Upper lobe of left lung (tissue), 6 donors: ENCODE data around the gene BTAF1. TPM values are rescaled to one million over a fixed set of nuclear protein-coding genes. Genes with fewer than 3 reads are reported as not detected.

ENCODE experiments used
- ATAC-seq, 2 donors: fragments of 200-7000 bp; cut with Tn5 transposase; one replicate each; pipeline ENCODE4 v1.9.1; 2022; ENCODE audit warnings: mild to moderate bottlenecking in 2 of 2, moderate library complexity in 2 of 2; ENCODE audit not compliant: low FRiP score in 2 of 2
- DNase-seq, 2 donors: peaks; one replicate each; pipeline ENCODE4 v3.0.0-alpha.2; 2019 to 2020
- H3K27ac ChIP-seq, 4 donors: fragments of 200-600 bp; sonication (generic); one replicate each; pipeline ENCODE4 v1.5.1; 2016 to 2019
- H3K27me3 ChIP-seq, 4 donors: fragments of 200-600 bp; sonication (generic); one replicate each; pipeline ENCODE4 v1.5.1; 2017 to 2019
- H3K36me3 ChIP-seq, 4 donors: fragments of 200-600 bp; sonication (generic); one replicate each; pipeline ENCODE4 v1.5.1; 2016 to 2019
- H3K4me1 ChIP-seq, 4 donors: fragments of 200-600 bp; sonication (generic); one replicate each; pipeline ENCODE4 v1.5.1; 2018 to 2019
- H3K4me3 ChIP-seq, 4 donors: fragments of 200-600 bp; sonication (generic); one replicate each; pipeline ENCODE4 v1.5.1; 2017 to 2019; ENCODE audit warnings: mild to moderate bottlenecking in 2 of 4, moderate library complexity in 1 of 4
- H3K9me3 ChIP-seq, 4 donors: fragments of 200-600 bp; sonication (generic); one replicate each; pipeline ENCODE4 v1.5.1; 2018 to 2019
- EP300 ChIP-seq, 4 donors: sonication (generic); formaldehyde crosslinking; IDR thresholded peaks; one replicate each; pipeline ENCODE4 v1.5.1; 2017; ENCODE audit warnings: antibody characterized with exemption in 4 of 4, control low read depth in 2 of 4
- POLR2A ChIP-seq, 4 donors: fragments of 450-650 bp; IDR thresholded peaks; one replicate each; pipeline ENCODE4 v1.5.1; 2016 to 2017; ENCODE audit warnings: antibody characterized with exemption in 4 of 4, mild to moderate bottlenecking in 2 of 4
- POLR2AphosphoS5 ChIP-seq, 2 donors: sonication (generic); formaldehyde crosslinking; IDR thresholded peaks; one replicate each; pipeline ENCODE4 v1.5.1; 2017; ENCODE audit warnings: antibody characterized with exemption in 2 of 2
- WGBS, 2 donors: methylation state at CpG; one replicate each; pipeline ENCODE4 v1.1.5; 2017 to 2018; 5-methylcytosine and 5-hydroxymethylcytosine counted together
- total RNA-seq, 6 donors: library from RNA; depleted of rRNA in 4 of 6; stranded (reverse); fragments of >200 nt in 4 of 6; gene quantifications; one replicate each; pipeline versions ENCODE4 v1.1.0 to v1.2.1, GENCODE V29; 2016 to 2021
- TF ChIP-seq, protein P1 (sequence below), 6 experiments: fragments of 450-650 bp in 4 of 6; fragments of 200-600 bp in 2 of 6; sonication (generic) in 2 of 6; IDR thresholded peaks; one replicate each; pipeline ENCODE4 v1.5.1; 2016 to 2019; ENCODE audit warnings: antibody characterized with exemption in 6 of 6
- donor health status: DM: no; HTN: no; CAD: no; lungs with moderate emphysema.
- donor health status: DM: no; HTN: yes; CAD: no; lungs with severe emphysema.

Gene BTAF1
- total RNA-seq, 6 donors from 2014 or later, result 22.0 to 68.1 (median 32.9) TPM

DNA sequence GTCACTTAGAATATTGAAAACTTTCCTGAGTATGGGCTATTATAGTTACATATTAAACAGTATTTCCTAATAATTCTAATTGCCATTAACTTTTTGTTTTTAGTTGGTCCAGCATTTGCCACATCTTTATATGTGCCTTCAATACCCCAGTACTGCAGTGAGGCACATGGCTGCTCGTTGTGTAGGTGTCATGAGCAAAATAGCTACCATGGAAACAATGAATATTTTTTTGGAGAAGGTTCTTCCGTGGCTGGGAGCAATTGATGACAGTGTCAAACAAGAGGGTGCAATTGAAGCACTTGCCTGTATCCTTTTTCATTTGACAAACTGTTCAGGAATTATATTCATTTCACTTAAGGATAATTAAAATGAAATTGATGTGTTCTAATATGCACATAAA is 72.7 kb downstream of the BTAF1 start:
- TF ChIP-seq EP300 (IDR thresholded peaks at IDR 0.05), result no peak
- no peak for TF ChIP-seq POLR2A (IDR thresholded peaks at IDR 0.05)
- TF ChIP-seq, protein P1, sequence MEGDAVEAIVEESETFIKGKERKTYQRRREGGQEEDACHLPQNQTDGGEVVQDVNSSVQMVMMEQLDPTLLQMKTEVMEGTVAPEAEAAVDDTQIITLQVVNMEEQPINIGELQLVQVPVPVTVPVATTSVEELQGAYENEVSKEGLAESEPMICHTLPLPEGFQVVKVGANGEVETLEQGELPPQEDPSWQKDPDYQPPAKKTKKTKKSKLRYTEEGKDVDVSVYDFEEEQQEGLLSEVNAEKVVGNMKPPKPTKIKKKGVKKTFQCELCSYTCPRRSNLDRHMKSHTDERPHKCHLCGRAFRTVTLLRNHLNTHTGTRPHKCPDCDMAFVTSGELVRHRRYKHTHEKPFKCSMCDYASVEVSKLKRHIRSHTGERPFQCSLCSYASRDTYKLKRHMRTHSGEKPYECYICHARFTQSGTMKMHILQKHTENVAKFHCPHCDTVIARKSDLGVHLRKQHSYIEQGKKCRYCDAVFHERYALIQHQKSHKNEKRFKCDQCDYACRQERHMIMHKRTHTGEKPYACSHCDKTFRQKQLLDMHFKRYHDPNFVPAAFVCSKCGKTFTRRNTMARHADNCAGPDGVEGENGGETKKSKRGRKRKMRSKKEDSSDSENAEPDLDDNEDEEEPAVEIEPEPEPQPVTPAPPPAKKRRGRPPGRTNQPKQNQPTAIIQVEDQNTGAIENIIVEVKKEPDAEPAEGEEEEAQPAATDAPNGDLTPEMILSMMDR (IDR thresholded peaks at IDR 0.05), result no peak
- no peak for TF ChIP-seq POLR2AphosphoS5 (IDR thresholded peaks at IDR 0.05)
- peaks cover 3 to 84% (median 16%) of the 10 kb centered on the region in 4 donors for H3K36me3 ChIP-seq
- no peaks in the 10 kb centered on the region for H3K4me1 ChIP-seq
- ATAC-seq, result no peak
- H3K4me3 ChIP-seq, result no peak overlapping the region
- H3K27ac ChIP-seq, result no peak overlapping the region
- DNase-seq, result no peak
- no peaks in the 10 kb centered on the region for H3K27me3 ChIP-seq
- 54 to 70% methylated on average over 2 of the region's 2 CpGs for WGBS, 2 donors
- H3K9me3 ChIP-seq, result no peaks in the 10 kb centered on the region

DNA sequence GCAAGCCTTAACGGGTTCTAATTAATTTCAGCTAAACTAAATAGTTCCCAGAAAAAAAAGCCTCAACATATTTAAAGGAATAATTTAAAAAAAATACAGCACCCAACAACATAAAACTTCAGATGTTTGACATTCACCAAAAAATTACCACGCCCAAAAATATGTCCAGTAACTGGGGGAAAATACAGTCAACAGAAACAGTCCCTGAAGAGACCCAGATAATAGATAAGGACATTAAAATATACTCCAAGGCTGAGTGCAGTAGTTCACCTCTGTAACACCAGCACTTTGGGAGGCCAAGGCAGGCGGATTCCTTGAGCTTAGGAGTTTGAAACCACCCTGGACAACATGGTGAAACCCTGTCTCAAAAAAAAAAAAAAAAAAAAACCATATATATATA is 78.0 kb downstream of the BTAF1 start:
- TF ChIP-seq POLR2A (IDR thresholded peaks at IDR 0.05), result no peak
- TF ChIP-seq, protein P1 (IDR thresholded peaks at IDR 0.05), result no peak
- no peak for TF ChIP-seq POLR2AphosphoS5 (IDR thresholded peaks at IDR 0.05)
- TF ChIP-seq EP300 (IDR thresholded peaks at IDR 0.05), result no peak
- no peak overlapping the region for H3K4me3 ChIP-seq
- no peaks in the 10 kb centered on the region for H3K27me3 ChIP-seq
- H3K9me3 ChIP-seq, result no peaks in the 10 kb centered on the region
- H3K4me1 ChIP-seq, result no peaks in the 10 kb centered on the region
- H3K36me3 ChIP-seq, result peaks cover 3 to 56% (median 5%) of the 10 kb centered on the region in 4 donors
- ATAC-seq (no peak), DNase-seq (no peak)
- H3K27ac ChIP-seq, result no peak overlapping the region
- WGBS, 2 donors, result 99% methylated on average over 3 of the region's 3 CpGs

DNA sequence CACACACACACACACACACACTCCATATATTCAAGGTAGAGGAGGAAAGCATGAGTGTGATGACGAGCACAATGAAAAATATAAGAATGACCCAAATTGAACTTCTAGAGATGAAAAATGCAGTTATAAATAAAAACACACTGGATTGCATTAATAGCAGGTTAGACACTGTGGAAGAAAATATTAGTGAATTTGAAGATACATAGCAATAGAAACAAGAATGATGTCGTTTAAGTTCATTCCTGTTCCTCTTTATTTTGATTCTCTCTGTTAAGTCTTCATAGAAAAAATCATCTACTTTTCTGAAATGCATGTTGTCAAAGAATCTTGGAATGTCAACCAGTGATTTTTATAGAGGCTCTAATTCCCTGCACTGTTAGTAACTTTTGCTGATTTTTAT is 78.4 kb downstream of the BTAF1 start:
- WGBS, 2 donors, result 95 to 98% methylated on average over 2 of the region's 2 CpGs
- Histone ChIP-seq H3K36me3 (peaks cover 3 to 52% (median 5%) of the 10 kb centered on the region in 4 donors), H3K4me1 (no peaks in the 10 kb centered on the region), H3K9me3 (no peaks in the 10 kb centered on the region), H3K27me3 (no peaks in the 10 kb centered on the region), H3K4me3 (no peak overlapping the region), H3K27ac (no peak overlapping the region)
- TF ChIP-seq EP300 (IDR thresholded peaks at IDR 0.05) (no peak), POLR2A (IDR thresholded peaks at IDR 0.05) (no peak), POLR2AphosphoS5 (IDR thresholded peaks at IDR 0.05) (no peak)
- TF ChIP-seq, protein P1 (IDR thresholded peaks at IDR 0.05), result no peak
- DNase-seq, result no peak
- no peak for ATAC-seq

DNA sequence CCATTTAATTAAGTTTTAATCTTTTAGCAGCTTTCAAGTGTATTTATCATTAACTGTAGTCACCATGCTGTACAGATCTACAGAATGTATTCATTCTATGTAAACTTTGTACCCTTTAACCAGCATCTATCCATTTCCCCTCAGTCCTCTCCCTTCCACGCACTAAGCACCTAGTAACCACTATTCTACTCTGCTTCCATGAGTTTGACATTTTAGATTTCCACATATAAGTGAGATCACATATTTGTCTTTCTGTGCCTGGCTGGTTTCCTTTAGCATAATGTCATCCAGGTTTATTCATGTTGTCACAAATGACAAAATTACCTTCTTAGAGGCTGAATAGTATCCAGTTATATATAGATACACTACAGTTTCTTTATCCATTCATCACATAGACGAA is 79.7 kb downstream of the BTAF1 start:
- Histone ChIP-seq H3K4me3 (no peak overlapping the region), H3K27me3 (no peaks in the 10 kb centered on the region), H3K36me3 (peaks cover 0 to 43% (median 0%) of the 10 kb centered on the region in 4 donors), H3K9me3 (no peaks in the 10 kb centered on the region), H3K27ac (no peak overlapping the region), H3K4me1 (no peaks in the 10 kb centered on the region)
- WGBS, 2 donors, result 81 to 83% methylated on average over 2 of the region's 2 CpGs
- DNase-seq (no peak), ATAC-seq (no peak)
- no peak for TF ChIP-seq EP300 (IDR thresholded peaks at IDR 0.05)
- no peak for TF ChIP-seq POLR2AphosphoS5 (IDR thresholded peaks at IDR 0.05)
- TF ChIP-seq, protein P1 (IDR thresholded peaks at IDR 0.05), result no peak
- no peak for TF ChIP-seq POLR2A (IDR thresholded peaks at IDR 0.05)

DNA sequence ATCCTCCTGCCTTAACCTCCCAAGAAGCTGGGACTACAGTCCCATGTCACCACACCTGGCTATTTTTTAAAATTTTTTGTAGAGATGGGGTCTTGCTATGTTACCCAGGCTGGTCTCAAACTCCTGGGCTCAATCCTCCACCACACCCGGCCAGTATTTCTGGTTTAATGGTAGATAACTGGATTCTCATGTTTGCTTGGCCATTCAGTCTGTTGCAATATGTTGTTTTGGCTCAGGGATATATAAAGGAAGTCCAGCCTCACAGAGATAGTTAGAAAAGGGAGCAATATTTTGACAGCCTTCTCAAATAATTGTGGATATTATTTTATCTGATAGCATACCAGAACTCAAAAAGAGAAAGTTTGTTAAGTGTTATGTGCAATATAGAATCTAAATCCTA is 82.4 kb downstream of the BTAF1 start:
- Histone ChIP-seq H3K4me3 (no peak overlapping the region), H3K36me3 (peaks cover 0 to 33% (median 5%) of the 10 kb centered on the region in 4 donors), H3K9me3 (no peaks in the 10 kb centered on the region), H3K27me3 (no peaks in the 10 kb centered on the region), H3K27ac (no peak overlapping the region), H3K4me1 (no peaks in the 10 kb centered on the region)
- no peak for ATAC-seq
- TF ChIP-seq, protein P1 (IDR thresholded peaks at IDR 0.05), result no peak
- TF ChIP-seq POLR2A (IDR thresholded peaks at IDR 0.05) (no peak), POLR2AphosphoS5 (IDR thresholded peaks at IDR 0.05) (no peak), EP300 (IDR thresholded peaks at IDR 0.05) (no peak)
- no peak for DNase-seq
- 90 to 100% methylated on average over 1 of the region's 1 CpG for WGBS, 2 donors
